ENCODE results near the gene MEMO1. TPM values are rescaled to one million over a fixed set of nuclear protein-coding genes. Genes with fewer than 3 reads are reported as not detected.
A peak's percentile ranks its signal among the peaks of the same experiment; 100 is the strongest.
"Not testable (repeated sequence)": the region's sequence is repeated elsewhere in the genome, so short reads cannot be mapped to it uniquely, and the experiment has no call there.

MEMO1 gene
- polyA plus RNA-seq (2012; ENCODE audit: missing spikeins): 63.3 TPM

DNA sequence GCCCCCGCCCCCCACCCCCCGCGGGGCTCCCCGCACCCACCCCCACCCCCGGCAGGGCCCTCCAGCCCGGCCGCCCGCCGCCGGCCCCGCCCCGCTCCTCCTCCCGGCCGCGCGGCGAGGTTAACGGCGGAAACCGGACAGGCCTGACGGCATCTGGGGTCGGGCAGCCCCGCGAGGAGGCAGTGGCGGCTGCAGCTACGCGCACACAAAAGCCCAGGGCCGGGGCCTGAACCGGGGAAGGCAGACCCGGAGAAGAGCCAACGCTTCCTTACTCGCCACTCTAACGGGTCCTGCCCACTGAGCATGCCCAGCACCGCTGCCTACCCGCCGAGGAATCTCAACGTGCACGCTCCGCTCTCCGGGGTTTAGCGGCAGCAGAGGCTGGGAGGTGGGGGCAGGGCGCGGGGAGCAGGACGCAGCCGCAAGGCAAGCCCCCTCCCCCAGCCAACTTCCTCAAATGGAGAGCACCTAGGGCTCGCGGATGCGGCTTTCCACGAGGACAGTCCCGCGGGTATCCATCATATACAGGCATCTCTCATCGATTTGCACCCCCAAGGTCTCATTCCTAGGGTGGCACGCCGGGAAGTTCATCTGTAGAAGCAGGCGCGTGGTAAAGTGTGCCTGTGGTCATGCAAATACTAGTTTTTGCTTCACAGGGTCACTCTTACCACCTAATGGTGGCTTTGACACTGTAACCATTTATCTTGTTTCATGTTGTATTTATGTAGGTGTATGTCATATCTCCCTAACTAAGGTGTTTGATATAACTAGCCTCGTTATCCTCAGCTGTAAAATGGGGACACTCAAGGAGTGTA lies at the start of gene MEMO1:
Gene MEMO1, minus strand, starts transcription at position 339 of the 815 bp plus-strand sequence. CDS start 761 bp downstream, outside the sequence.
- FAIRE-seq (peak; percentile 84), DNase-seq (ENCODE audit: insufficient read length) (peak; percentile 83)
- TF ChIP-seq POLR2AphosphoS5 (IDR thresholded peaks at IDR 0.05; ENCODE audit: low read depth, low read length) (peak; percentile 97), TAF1 (IDR thresholded peaks at IDR 0.05; ENCODE audit: borderline replicate concordance, low read depth, low read length) (peak; percentile 95), POLR2A (IDR thresholded peaks at IDR 0.05; ENCODE audit: low read depth, low read length) (peak; percentile 97)

DNA sequence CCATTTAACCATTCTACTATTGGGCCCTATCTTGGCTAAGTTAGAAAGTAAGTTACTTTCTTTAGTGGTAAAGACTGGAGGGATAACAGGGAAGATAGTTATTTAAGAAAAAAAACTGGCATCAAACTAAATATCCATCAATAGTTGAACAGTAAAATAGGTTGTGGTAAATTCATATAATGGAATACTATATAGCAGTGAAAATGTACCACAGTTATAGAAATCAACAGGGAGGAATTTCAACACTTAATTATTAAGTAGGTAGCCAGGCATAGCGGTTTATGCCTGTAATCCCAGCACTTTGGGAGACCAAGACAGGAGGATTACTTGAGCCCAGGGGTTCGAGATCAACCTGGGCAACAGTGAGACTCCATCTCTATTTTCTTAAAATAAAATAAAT lies 49.5 kb upstream of the MEMO1 start:
- DNase-seq (ENCODE audit: insufficient read length) (no peak), FAIRE-seq (no peak)
- no peak for TF ChIP-seq POLR2A (IDR thresholded peaks at IDR 0.05; ENCODE audit: low read depth, low read length)
- no peak for TF ChIP-seq TAF1 (IDR thresholded peaks at IDR 0.05; ENCODE audit: borderline replicate concordance, low read depth, low read length)
- TF ChIP-seq POLR2AphosphoS5 (IDR thresholded peaks at IDR 0.05; ENCODE audit: low read depth, low read length): no peak

GRCh38 chr2:32058130-32058529 lies 47.3 kb upstream of the MEMO1 start:
- TF ChIP-seq TAF1 (IDR thresholded peaks at IDR 0.05; ENCODE audit: borderline replicate concordance, low read depth, low read length): no peak
- TF ChIP-seq POLR2A (IDR thresholded peaks at IDR 0.05; ENCODE audit: low read depth, low read length): no peak
- TF ChIP-seq POLR2AphosphoS5 (IDR thresholded peaks at IDR 0.05; ENCODE audit: low read depth, low read length): no peak
- no peak for DNase-seq (ENCODE audit: insufficient read length)
- FAIRE-seq: no peak

DNA sequence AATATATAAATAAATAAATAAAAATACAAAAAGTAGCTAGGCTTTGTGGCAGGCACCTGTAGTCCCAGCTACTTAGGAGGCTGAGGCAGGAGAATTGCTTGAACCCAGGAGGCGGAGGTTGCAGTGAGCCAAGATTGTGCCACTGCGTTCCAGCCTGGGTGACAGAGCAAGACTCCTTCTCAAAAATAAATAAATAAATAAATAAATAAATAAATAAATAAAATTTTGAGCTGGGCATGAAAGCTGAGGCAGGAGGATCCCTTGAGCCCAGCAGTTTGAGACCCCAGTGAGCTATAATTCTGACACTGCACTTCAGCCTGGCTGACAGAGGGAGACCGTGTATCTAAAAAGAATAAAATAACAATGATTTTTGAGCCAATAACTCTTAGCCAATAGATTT lies 43.8 kb upstream of the MEMO1 start:
- not testable (repeated sequence) for FAIRE-seq; DNase-seq (ENCODE audit: insufficient read length)

- FAIRE-seq: no peak
- DNase-seq (ENCODE audit: insufficient read length): no peak
- no peak for TF ChIP-seq POLR2A (IDR thresholded peaks at IDR 0.05; ENCODE audit: low read depth, low read length)
- no peak for TF ChIP-seq TAF1 (IDR thresholded peaks at IDR 0.05; ENCODE audit: borderline replicate concordance, low read depth, low read length)
- TF ChIP-seq POLR2AphosphoS5 (IDR thresholded peaks at IDR 0.05; ENCODE audit: low read depth, low read length): no peak
Measured at GRCh38 chr2:32051836-32052439, 41.1 kb upstream of the MEMO1 start.

- DNase-seq (ENCODE audit: insufficient read length) (no peak), FAIRE-seq (no peak)
- no peak for TF ChIP-seq POLR2A (IDR thresholded peaks at IDR 0.05; ENCODE audit: low read depth, low read length)
- TF ChIP-seq TAF1 (IDR thresholded peaks at IDR 0.05; ENCODE audit: borderline replicate concordance, low read depth, low read length): no peak
- TF ChIP-seq POLR2AphosphoS5 (IDR thresholded peaks at IDR 0.05; ENCODE audit: low read depth, low read length): no peak
Measured at GRCh38 chr2:32043561-32043960, 32.8 kb upstream of the MEMO1 start.

DNA sequence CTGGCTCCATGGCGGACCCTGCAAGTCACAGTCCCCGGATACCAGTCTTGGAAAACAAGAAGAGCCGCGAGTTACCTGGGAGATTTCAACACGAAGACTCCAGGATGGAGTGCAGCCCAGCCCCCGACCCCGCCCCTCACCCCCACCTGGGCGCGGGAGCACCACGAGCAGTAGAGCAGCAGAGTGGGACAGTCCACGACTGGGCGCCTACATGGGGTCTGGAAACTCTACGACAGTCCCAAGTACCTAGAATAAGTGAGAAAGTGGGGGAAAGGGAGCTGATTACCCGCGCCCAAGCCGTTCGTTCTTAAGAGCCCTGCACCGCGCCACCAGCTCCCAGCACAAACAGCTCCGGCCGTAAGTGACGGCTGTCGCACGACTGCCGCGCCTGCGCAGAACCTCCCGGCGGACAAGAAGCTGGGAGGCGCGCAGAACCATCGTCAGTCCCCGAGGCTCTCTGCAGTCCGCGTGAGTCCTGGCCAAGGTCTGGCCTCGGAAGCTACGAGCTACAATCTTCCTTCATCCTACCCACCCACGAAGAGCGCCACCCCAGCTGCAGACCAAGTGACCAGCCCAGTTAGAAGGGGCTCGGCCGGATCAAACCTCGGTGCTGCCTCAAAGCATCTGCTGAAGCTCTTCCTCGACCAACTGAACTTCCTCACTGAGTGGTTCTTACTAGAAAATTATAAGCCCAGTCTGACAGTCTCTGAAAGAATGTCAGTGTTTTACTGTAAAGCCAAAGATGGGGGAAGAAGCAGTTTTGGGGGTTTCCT lies 28.8 kb upstream of the MEMO1 start, which contains the start of gene DPY30:
Gene DPY30, minus strand, starts transcription at position 359 of the 773 bp plus-strand sequence. Its CDS starts 349 bp downstream, at position 10.
- peak; percentile 77 for DNase-seq (ENCODE audit: insufficient read length)
- TF ChIP-seq POLR2A (IDR thresholded peaks at IDR 0.05; ENCODE audit: low read depth, low read length): peak; percentile 98
- peak; percentile 98 for TF ChIP-seq POLR2AphosphoS5 (IDR thresholded peaks at IDR 0.05; ENCODE audit: low read depth, low read length)
- peak; percentile 96 for TF ChIP-seq TAF1 (IDR thresholded peaks at IDR 0.05; ENCODE audit: borderline replicate concordance, low read depth, low read length)
- FAIRE-seq: peak; percentile 96

- FAIRE-seq; DNase-seq (ENCODE audit: insufficient read length): not testable (repeated sequence)
Measured at GRCh38 chr2:32034198-32034887, 23.5 kb upstream of the MEMO1 start.

DNA sequence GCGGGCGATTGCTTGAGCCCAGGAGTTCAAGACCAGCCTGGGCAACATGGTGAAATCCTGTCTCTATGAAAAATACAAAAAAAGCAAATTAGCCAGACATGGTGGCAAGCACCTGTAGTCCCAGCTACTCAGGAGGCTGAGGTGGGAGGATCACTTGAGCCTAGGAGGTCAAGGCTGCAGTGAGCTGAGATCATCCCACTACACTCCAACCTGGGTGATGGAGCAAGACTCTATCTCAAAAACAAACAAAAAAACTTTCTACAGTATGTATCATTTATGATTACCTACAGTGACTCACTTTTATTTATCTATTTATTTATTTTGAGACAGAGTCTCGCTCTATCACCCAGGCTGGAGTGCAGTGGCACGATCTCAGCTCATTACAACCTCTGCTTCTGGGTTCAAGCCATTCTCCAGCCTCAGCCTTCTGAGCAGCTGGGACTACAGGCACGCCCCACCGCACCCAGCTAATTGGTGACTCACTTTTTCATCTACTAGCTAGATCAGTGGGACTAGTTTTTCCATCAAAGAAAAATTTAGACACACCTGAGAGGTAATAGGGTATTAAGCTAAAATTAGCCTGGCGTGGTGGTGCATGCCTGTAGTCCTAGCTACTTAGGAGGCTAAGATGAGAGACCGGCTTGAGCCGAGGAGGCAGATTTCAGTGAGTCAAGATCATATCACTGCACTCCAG lies 8.1 kb upstream of the MEMO1 start:
- not testable (repeated sequence) for DNase-seq (ENCODE audit: insufficient read length); FAIRE-seq

DNA sequence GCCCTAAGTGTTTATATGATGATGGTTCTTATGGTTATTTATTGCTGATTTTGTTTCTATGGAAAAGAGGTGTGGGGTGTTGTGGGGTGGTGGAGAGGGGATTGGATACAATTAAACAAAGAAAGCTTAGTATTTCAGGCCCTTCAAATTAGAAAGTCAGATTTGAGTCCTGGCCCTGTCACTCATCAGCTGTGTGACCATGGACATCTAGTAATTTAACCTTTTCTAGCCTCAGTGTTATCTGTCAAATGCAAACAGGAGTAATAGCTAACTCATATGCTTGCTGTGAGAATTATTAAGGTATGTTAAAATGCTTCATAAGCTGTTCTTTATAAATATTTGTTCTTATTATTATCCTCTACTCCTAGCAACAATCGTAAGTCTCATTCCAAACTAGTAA lies 2.1 kb upstream of the MEMO1 start:
- FAIRE-seq (no peak), DNase-seq (ENCODE audit: insufficient read length) (no peak)
- TF ChIP-seq POLR2A (IDR thresholded peaks at IDR 0.05; ENCODE audit: low read depth, low read length) (no peak), POLR2AphosphoS5 (IDR thresholded peaks at IDR 0.05; ENCODE audit: low read depth, low read length) (no peak), TAF1 (IDR thresholded peaks at IDR 0.05; ENCODE audit: borderline replicate concordance, low read depth, low read length) (no peak)

GRCh38 chr2:32011485-32011960 lies 715 bp upstream of the MEMO1 start:
- FAIRE-seq: no peak
- TF ChIP-seq POLR2AphosphoS5 (IDR thresholded peaks at IDR 0.05; ENCODE audit: low read depth, low read length) (no peak), POLR2A (IDR thresholded peaks at IDR 0.05; ENCODE audit: low read depth, low read length) (no peak), TAF1 (IDR thresholded peaks at IDR 0.05; ENCODE audit: borderline replicate concordance, low read depth, low read length) (no peak)

GRCh38 chr2:32010280-32010669 lies 533 bp downstream of the MEMO1 start:
- not testable (repeated sequence) for FAIRE-seq; DNase-seq (ENCODE audit: insufficient read length)

More at GRCh38 chr2:32011485-32011960, 715 bp upstream of the MEMO1 start:
- no peak for DNase-seq (ENCODE audit: insufficient read length)
